GM12872 (cell line): ENCODE data around the gene NES.

Experiments
- TF ChIP-seq, protein P1 (sequence below): IDR thresholded peaks from 3 replicates; pipeline ENCODE4 v1.5.1; 2011; ENCODE audit warnings: low read depth, mild to moderate bottlenecking, low read length, moderate library complexity; ENCODE audit not compliant: insufficient read depth

The NES gene

DNA sequence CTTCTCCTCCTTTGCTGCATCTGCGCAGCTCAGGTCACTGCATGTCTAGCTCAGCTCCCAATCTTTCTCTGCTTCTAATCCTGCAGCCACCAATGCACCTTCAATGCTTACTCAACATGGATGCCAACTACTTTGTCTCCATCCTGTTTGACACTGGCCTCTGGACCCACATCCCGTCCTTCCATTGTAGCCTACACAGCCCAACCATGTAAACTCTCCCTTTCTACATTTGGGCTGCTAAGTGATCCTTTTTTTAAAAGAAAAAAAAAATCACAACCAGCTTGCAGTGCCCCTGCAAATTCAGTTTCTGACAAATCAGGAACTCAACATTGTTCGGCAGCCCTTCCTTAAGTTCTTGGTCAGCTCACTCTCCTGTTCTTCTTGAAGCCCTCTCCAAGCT, 37.6 kb upstream of the NES start:
- TF ChIP-seq, protein P1, sequence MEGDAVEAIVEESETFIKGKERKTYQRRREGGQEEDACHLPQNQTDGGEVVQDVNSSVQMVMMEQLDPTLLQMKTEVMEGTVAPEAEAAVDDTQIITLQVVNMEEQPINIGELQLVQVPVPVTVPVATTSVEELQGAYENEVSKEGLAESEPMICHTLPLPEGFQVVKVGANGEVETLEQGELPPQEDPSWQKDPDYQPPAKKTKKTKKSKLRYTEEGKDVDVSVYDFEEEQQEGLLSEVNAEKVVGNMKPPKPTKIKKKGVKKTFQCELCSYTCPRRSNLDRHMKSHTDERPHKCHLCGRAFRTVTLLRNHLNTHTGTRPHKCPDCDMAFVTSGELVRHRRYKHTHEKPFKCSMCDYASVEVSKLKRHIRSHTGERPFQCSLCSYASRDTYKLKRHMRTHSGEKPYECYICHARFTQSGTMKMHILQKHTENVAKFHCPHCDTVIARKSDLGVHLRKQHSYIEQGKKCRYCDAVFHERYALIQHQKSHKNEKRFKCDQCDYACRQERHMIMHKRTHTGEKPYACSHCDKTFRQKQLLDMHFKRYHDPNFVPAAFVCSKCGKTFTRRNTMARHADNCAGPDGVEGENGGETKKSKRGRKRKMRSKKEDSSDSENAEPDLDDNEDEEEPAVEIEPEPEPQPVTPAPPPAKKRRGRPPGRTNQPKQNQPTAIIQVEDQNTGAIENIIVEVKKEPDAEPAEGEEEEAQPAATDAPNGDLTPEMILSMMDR, result no peak

DNA sequence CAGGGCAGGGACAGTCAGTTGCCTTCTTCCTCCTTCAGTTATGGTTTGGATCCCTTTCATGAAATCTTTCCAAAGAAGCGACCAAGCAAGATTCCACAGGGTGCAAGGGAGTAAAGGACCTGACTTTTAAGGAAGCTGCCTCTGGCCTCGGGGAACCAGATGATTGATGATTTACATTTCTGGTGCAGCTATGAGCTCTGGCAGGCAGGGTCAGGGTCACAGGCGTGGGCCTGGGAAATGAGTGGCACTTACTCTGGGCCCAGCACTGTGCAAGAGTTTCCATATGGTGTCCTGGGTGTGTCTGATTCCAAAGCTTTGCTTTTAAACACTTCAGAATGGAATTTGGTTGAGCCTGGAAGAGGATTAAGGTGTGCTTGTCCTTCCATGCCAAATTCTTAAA, 35.4 kb upstream of the NES start:
- TF ChIP-seq, protein P1, result no peak

DNA sequence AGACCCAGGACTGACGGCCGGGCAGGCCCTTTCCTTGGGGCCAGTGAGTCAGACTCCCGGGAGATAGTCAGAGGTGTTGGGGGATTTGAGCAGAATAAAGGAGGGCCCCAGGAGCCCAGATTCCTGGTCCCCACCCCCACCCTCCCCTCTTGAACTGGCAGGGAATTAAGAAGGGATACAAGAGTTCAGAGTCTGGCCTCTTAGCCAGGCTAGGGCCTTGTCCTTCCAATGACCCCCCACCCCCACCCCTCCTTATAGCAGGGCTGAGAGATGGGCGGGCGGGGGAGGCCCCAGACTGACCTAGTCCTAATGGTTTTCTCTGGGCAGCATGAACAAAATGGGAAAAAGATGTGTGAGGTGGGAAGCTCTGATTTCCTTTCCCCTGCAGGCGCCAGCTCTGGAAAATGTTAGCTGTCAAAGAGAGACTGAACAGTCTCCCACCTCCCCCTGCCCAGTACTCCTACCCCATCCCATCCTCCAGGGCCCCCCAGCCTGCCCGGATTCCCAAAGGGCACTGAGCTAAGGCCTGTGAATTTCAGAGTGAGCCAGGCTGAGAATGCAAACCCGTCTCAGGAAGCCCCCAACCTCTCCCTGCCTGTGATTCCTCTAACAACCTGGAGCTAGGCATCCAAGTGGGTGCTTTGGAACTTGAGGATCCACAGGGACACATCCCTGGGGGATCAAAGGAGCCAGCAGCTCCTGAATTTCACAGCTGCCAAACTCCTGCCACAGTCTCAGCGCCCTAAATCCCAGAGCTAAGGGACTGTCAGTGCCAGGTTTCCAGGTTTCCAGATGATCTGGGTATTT, 34.0 kb upstream of the NES start:
- TF ChIP-seq, protein P1, result no peak

DNA sequence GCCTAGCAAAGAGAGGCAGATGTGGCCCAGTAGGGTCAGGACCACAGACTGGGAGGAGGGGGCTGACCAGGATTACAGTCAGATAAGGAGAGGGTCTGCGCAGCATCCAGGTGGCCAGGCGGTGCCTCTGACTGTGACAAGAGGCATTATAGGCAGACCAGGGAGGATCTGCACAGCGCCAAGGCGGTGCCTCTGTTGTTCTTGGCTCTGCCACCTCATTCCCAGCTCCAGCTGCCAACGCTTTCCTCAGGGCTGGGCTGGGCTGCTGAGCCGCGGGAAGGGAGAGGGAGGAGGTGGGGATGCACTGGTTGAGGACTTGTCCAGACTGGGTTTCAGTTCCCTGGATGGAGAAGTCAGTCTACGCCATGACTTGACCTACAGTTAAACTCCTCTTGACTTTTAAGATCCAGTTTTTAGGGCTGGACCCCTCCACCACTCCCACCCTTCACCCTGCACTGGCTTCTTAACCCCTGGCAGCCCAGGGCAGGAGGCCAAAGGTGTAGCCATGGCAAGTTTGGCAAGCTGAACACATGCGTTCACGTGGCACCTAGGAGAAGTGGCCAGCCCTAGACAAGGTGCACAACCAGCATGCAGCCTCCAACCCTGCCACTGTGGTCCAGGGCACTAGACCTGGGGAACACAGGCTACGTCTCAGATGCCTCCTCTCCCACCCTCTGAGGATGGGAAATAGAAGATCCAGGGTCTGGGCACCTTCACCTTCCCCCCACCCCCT, 32.7 kb upstream of the NES start:
- TF ChIP-seq, protein P1, result no peak

DNA sequence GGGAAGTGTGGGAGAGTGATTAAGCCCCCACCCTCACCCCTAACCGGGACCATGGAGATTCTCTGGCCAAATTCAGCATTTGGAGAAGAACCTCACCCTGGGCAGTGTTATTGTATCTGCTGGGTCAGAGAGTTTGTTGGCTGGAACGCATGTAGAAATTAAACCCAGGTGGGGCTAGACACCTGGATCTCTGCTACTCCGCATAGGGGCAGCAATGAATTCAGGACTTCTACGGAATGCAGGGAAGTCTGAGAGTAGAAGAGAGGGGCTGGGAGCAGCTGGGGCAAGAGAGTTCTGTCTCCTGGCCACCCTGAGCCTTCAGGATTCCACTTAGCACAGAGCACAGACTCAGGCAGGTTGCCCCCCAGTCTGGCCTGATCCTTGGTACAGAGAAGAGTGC, 31.8 kb upstream of the NES start:
- TF ChIP-seq, protein P1, result no peak

DNA sequence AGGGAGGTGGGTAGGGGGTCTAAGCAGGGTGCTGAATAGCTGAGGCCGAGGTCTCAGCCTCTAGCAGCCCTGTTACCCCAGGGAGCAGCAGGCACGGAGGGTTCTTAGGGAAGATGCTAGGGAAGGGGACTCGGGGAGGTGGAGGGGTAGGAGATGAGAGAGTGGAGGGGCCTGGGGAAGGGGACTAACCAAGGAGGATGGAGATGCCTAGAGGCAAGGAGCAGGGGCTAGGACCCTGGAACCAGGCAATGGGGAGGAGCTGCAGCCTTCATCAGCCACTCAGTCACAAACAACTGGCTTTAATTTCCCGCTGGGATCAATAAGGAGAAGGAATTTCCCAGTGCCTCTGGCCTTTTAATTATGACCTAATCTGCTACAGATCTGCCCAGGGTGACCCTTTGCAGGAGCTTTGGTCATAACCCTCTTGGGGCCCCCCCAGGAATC, 31.0 kb upstream of the NES start:
- TF ChIP-seq, protein P1, result no peak

DNA sequence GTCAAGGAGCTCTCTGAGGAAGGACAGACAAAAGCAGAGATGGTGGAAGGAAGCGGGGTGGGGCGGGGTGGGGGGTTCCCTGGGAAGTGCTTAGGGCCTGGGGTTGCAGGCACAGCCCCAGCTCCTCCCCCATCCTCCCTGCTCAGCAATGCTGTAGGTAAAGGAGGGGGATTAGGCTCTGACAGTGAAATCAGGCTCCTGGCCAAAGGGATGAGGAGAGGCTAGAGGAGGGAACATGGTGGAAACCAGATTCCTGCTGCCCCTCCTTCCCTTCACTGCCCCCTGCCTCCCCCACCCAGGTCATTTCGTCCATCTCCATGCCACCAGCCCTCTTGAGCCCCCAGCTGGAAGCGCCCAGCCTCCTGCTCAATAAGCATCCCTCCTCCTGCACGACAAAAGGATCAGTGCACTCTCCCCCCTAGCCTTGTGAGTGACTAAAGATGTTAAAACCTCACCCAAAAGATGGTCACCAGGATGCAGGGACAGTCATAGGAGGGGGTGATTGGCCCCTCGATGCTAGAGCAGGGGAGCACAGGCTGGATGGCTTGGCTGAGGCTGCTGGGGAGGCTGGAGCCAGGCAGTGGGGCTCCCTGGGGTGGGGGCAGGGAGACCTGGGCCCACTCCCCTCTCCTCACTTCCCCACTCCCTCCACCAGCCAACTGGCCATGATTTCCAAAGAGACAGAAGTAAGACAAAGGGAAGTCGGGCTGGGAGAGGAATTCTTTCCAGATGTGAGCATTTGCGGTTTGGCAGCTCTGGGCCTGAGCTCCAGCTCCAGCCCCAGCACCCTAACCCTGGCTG, 30.4 kb upstream of the NES start:
- TF ChIP-seq, protein P1, result no peak
